NCI-H2196 (cell line): ENCODE data around the gene KNL1.
A peak's percentile ranks its signal among the peaks of the same experiment; 100 is the strongest.
"Not testable (repeated sequence)": the region's sequence is repeated elsewhere in the genome, so short reads cannot be mapped to it uniquely, and the experiment has no call there.

ENCODE experiments used
- DNase-seq: peaks from one replicate; lab custom pipeline; 2025; ENCODE audit not compliant: unreplicated experiment; lab: John Stamatoyannopoulos, UW

Gene KNL1

GRCh38 chr15:40650479-40650878 lies 56.4 kb downstream of the KNL1 start:
- no peak for DNase-seq

- DNase-seq = no peak
These were observed 66.6 kb downstream of the KNL1 start for GRCh38 chr15:40660686-40661085.

- DNase-seq = no peak
These were observed 70.9 kb downstream of the KNL1 start for GRCh38 chr15:40664909-40665308.

GRCh38 chr15:40676290-40676689 lies 82.2 kb downstream of the KNL1 start:
- not testable (repeated sequence) for DNase-seq

- not testable (repeated sequence) for DNase-seq
These were observed 82.9 kb downstream of the KNL1 start for GRCh38 chr15:40676906-40677305.

- DNase-seq = no peak
These were observed 86.1 kb downstream of the KNL1 start for GRCh38 chr15:40680151-40680550.

- DNase-seq = not testable (repeated sequence)
These were observed 86.9 kb downstream of the KNL1 start for GRCh38 chr15:40680959-40681358.

- no peak for DNase-seq
These were observed 90.3 kb downstream of the KNL1 start for GRCh38 chr15:40684381-40684780.

- no peak for DNase-seq
These were observed 91.3 kb downstream of the KNL1 start for GRCh38 chr15:40685376-40685775.

GRCh38 chr15:40688932-40689799 lies 95.1 kb downstream of the KNL1 start:
- no peak for DNase-seq

GRCh38 chr15:40691737-40692136 lies 97.7 kb downstream of the KNL1 start:
- DNase-seq = no peak

GRCh38 chr15:40693904-40694687 lies 100.0 kb downstream of the KNL1 start:
- no peak for DNase-seq

- peak; percentile 76 for DNase-seq
These were observed 100.8 kb downstream of the KNL1 start, which contains the start of gene RAD51 for GRCh38 chr15:40694688-40695468. RAD51 (plus strand) TSS chr15:40695174; CDS start chr15:40698759, 3,585 bp downstream.

GRCh38 chr15:40695469-40695890 lies 101.4 kb downstream of the KNL1 start:
- DNase-seq = no peak

GRCh38 chr15:40696228-40696627 lies 102.2 kb downstream of the KNL1 start:
- no peak for DNase-seq

- DNase-seq = no peak
These were observed 103.9 kb downstream of the KNL1 start for GRCh38 chr15:40697916-40698315.

- DNase-seq = no peak
These were observed 108.0 kb downstream of the KNL1 start for GRCh38 chr15:40702077-40702476.

GRCh38 chr15:40706121-40706520 lies 112.1 kb downstream of the KNL1 start:
- no peak for DNase-seq
